GF-D8 (cell line): Measurements from ENCODE around the gene NUDT17.
A peak's percentile ranks its signal among the peaks of the same experiment; 100 is the strongest.

Experiments used
- DNase-seq: peaks from one replicate; lab custom pipeline; 2025; lab: John Stamatoyannopoulos, UW

The NUDT17 gene

DNA sequence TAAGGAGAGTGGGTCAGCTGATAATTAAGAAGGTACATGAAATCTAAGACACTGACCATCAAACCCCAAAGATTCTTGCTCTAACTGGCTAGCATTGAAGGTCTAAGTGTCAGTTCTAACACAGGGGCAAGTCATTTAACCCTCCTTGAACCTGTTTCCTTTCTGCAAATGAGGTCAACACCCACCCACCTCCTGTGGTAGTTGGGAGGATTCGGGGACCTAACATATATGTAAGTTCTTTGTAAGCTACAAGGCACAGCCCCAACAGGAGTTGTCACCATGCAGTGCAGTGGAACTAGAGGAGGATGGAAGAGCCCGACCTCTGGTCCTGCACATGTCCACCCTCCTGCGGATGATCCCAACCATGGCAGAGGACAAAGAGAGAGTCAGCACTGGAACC, 2.4 kb downstream of the NUDT17 start:
- DNase-seq: no peak

DNA sequence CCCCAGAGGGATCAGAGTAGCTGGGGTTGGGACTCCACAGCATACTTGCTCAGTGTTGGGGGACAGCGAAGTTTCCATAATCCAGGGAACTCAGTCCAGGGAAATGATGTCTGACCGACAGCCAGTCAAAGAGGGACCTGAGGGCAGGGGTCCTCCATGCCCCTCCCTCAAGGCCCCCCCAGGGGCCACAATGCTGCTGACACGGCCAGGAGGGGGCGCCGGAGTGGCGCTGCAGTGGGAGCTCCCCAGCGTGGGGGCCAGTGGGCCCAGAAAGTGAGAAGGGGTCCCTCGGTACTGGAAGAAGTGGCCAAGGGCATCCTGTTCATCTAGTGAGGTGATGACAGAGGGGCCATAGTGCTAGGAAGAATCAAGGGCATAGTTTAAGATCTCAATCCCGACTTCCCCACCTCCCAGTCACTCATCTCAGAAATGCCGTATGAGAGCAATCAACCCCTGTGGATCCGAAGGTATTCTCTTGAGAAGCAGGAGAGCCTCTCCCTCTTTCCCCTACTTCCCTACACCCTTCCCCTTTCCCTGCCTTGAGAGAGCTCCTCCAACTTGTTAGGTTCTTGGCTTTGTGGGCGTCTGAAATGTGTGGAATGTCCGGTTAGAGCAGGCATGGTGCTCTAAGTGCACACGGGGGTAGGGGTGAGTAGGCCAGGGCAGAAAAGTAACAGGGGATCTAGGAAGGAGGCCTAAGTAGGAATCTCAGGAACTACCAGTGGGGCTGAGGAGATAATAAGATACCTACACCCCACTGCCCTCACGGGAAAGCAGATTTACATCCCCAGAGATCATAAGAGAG, 4.1 kb downstream of the NUDT17 start:
- no peak for DNase-seq

DNA sequence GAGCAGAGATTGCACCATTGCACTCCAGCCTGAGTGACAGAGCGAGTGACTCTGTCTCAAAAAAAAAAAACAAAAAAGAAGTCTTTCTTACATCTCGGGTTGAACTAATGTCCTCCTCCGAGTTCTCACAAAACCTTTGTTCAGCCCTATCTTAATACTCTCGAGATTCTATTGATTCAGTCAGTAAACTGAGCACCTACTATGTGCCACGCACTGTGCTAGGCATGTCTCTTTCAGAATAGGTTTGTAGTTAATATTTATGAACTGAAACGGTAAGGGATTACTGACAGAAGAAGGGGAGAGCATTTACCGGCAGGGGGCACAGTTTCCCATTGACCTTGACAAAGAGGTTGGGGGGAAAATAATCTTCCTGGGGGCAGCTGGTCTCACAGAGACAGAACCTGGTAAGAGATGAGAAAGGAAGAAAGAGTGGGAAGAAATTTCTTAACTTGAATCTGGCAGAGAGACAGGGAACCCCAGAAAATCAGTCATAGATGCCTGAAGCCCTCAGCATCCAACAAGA, 10.1 kb downstream of the NUDT17 start:
- no peak for DNase-seq

DNA sequence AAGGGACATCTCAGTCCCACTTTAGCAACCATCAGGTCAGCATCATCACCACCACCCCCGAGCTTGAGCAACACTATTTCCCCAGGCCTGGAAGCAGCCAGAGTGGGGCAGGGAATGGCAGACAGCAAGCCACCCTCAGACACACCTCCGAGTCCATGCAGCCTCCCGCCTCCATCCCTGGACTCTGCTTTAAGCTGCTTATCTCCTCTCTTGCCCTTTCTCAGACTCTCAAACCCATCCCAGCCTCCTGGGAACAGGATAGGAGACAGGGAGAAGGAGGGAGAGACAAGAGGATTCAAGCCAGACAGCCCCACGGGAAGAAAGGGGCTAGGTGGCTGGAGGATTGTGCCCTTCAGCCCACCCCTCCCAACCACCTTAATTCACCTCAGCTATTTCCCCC, 11.7 kb downstream of the NUDT17 start:
- DNase-seq: no peak

DNA sequence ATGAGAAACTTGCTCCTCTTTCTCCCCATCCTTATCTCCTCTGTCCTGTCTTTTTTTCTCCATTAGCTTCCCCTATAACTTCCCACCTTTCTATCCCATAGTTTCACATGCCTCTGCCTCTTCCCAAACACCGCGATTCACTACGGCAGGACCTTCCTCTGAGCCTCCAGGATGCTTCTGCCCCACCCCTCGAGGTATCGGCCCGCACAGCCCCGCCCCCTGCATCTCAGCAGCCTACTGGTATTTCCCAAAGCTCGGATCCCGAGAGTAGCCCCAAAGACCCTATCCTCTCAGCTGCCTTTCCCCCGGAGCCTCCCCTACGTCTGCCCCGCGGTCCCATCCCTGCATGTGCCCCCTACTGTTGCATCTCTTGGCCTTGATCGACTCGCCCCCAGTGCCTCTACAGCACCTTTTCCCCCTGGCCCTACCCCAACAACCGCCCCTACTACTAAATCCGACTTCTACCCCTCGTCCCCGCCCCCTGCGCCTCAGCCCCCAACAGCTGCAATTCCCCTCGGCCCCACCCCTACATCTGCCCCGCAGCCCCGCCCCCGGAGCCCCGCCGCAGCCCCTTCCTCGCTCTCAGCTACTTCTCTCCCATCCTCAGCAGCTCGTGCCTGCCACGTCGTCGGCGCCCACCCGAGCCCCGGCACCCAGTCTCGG, 12.9 kb downstream of the NUDT17 start:
- DNase-seq: no peak

DNA sequence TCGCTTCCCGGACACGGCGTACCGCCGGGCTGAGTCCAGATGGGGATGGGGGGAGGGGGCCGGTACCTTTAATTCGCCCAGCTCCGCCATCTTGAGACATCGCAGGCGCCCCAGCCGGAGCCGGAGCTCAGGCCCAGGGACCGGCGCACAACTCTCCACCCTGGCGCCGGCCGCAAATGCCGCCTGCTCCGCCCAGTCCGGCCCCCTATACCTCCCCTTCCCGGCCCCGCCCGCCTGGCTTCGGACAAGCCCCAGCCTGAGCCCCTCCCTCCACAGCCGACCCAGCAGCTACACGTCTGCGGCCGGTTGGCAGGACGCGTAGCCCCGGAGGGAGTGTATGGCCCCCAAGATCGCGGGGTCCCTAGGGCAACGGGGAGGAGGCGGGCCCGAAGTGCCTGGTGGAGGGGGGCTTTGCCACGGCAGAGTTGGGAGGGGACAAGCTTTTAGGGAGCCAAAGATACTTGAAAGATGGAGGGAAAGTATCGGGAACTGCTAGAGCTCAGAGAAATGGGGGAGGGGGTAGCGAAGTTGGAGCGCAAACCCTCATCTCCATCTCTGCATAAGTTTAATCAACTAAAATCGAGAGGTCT, 13.6 kb downstream of the NUDT17 start, which contains the start of gene PIAS3:
PIAS3 (minus strand) TSS at position 181 of the 590 bp plus-strand sequence; CDS start at position 90, 91 bp downstream.
- peak; percentile 52 for DNase-seq

DNA sequence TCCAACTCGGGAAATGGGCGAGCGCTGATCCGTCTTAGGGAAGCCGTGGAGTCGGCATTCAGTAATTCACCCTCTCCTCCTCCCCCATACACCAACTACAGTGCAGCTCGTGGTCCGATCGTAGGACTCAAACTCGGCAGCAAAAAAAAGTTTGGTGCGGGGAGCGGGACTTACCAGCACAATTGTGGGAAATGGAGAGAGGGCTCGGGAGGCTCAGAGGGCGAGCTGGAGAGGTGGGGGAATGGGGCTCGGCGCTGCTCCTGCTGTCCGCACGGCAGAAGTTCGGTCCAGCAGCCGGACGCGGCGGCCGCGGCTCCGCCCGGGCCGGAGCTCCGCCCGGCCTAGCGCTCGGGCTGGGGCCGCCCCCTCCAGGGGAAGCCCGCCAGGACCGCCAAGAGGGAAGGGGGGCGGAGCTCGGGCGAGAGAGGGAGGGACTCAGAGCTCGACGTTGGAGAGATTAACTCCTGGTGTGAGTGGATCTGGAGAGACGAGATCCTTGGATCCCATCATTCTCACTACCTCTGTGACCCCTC, 14.1 kb downstream of the NUDT17 start:
- DNase-seq: no peak

DNA sequence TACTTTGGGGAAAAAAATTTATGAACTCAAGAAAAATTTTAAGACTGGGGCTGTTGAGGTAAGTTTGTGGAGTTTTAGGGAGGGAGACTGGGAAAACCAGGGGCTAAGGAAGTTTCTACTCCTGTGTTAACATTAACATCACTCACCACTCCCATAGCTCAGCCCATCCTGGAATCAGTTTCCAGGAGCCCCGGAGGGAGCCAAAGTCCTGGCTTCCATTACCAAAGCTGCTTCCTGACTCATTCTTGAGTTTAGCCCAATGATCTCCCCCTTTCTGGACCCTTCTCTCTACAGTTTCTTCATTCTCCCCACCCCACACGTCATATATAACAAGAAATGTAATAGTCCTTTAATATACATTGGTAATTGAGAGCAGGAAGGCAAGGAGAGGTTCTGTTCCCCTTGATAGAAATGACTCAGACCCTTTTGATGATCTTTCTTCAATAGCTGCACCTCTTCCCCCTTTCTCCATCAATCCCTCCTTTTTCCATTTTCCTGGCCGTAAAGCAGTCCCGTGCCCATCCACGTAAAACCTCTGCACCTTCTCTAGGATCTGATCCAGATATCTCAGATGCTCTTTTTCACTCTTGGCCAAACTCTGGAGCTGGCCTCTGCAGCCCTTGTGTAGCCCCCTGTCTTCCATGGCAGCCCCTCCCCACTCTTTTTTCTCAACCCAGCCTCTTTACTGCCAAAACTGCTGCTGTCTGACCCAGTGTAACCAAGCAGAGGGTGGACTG, 18.0 kb downstream of the NUDT17 start:
- DNase-seq: no peak

DNA sequence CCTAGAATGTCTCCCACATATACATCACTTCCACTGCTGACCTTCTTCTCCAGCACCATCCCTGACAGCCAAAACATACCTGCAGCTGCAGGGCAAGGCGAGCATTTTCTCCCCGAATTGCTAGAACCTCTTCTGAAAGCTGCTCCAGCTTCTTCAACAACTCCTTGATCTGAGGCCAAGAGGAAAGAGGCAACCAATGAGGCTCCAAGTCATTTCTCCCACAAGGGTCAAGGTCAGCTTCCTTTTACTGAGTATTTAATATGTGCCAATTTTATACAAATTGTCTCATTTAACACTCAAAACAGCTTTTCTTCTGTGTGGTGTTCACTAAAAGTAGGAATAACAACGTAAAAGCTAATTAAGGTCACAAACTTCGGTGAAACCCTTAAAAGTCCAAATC, 22.8 kb downstream of the NUDT17 start:
- no peak for DNase-seq

DNA sequence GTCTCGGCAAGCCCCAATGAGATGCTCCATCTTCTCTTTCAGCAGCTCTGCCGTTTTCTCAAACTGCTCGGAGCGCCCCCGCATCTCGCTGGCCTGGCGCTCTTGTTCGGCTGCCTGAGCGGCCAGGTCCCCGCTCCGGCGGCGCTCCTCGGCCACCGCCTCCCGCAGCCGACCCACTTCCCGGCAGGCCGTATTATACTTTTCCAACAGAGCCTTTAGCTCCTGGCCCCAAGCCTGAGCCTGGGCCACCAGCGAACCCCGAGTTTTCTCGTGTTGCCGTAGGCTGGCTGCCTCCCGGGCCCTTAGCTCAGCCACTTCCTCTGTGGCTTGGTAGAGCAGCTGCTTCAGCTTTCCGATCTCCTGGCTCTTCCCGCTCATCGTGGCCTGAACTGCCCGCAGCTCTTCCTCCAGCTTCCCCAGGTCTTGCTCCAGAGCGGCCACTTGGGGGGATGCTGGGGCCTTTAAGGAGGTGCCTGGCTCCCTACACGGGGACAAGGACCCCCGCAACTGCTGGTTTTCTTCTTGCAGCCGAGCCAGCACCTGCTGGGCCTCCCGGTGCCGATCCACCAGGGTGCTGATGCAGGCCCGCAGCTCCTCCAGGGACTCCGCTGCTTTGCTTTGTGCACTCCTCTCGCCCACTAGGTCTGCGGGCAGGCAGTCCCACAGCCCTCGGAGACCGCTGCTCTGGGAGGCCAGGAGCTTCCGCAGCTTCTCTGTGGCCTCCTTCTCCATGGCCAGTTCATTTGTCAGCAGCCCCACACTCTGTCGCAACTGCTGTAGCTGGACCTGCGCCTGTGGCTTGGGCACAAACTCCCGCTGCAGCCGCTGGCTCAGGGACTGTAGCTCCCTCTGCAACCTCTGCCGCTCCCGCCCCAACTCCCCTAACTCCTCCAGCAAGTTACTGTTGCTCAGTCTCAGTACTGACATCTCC, 26.8 kb downstream of the NUDT17 start:
- DNase-seq: peak; percentile 28

DNA sequence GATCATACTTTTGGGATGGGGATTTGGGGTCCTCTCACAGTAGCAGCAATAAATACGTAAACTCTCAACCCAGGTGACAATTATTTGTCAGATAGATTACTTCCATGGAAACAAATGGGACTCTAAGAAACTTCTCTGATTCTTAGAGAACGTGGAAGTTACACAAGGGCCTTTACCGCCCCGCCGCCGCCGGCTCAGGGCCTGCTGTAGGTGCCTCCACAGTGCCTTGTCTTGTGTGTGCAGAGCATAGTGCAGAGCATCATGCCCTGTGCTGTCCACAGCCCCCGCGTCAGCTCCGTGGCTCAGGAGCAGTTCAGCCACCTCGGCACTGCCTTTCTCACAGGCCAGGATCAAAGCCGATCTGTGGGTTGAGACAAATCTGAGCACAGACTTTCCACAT, 29.2 kb downstream of the NUDT17 start:
- no peak for DNase-seq

DNA sequence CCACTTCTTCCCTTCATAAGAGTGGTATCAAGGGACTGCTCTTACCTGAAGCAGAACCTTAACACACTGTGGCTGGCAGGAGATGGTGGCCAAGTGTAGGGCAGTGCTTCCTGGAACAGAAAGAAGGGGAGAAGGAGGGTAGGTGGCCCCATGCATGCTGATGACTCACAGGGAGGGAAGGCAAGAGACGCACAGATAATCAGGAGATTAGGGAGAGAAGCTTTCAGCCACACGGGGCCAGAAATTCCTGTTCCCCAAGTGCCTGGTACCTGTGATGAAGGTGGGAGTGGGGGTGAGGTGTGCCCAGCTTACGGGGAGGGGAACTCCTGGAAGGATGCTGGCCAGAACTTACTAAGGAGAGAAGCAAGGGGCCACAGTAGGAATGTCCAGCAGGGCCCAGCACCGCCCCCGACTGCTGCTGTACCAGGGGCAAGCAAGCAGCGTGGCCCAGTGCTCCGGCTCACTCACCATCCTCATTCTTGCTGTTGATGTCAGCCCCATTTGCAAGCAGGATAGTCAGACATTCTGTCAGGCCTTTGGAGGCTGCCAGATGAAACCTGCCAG, 32.6 kb downstream of the NUDT17 start:
- no peak for DNase-seq

DNA sequence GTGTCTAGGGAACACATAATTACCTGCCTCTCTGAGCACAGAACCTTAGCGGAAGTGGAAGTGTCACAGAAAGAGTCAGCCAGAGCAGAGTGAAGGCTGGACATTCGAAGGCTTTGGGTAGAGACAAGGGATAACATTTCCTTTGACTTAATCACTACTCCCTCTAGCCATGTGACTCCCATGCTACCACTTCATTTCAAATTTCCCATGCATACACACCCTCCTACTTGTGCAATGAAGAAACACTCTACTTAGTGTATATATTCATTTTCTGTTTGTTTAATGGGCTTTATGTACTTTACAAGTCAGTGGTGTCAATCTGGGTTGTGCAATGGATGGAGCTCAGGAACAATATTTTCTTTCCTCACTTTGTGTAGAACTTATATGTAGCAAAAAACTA, 33.3 kb downstream of the NUDT17 start:
- no peak for DNase-seq

DNA sequence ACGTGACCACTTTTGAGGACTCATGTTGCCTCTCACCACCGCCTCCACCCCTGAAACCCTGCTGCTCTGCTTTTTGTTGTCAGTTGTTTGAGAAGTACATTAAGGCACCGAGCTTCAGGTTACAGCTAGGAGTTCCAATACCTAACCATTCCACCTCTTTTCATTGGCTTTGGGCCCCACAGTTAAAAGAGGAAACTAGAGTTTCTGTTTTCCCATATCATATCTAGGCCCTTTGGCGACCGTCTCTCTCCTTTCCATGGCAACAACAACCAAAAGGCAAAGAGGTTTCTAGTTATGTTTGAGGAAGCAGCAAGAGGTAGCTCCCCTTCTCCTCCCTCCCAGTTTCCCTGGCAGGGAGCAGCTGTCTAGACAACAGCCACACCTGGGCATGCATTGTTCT, 34.3 kb downstream of the NUDT17 start:
- DNase-seq: peak; percentile 4

DNA sequence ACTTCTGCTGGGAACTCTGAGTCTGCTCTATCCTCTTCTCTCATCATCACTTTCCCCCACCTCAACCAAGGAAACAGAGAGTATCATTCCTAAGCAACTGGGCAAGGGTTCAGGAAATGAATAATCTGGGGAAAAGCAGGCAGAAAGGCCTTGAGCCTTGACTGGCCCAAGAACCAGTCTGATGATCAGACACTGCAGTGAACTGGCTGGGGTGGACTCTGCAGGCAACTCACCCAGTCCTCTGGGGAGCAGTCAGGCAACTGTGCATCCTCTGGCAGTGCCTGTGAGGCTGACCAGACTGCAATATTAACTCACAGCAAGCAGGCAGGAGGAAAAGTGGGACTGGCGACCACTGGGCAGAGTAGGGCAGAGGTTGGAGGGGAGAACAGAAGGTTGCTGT, 39.2 kb downstream of the NUDT17 start:
- no peak for DNase-seq

DNA sequence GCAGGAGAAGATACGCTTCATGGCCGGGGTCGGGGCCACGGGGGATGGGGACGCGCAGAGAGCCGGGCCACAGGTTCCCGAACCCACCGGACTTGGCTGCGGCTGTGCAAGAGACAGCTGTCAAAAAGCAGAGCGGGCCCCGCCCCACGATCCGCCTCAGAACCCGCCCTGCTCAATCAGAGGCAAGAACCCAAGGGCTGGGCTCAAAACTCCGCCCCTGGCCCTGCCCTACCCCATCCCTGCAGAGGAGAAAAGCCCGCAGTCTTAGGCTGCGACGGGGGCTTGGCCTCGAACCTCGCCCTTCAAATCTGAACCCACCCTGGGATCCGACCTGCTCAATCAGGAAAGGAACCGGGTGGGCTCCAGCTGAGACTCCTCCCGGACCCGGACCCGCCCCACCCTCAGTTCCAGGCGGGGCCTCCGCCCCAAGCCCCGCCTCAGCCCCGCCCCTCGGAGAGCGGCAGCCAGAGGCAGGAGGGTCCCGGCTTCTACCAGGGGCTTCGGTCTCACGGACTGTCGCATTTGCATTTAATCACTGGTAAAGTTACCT, 40.4 kb downstream of the NUDT17 start, which contains the start of gene ANKRD35:
ANKRD35 (minus strand) TSS at position 129 of the 550 bp plus-strand sequence; CDS start at position 21, 108 bp downstream.
- no peak for DNase-seq

DNA sequence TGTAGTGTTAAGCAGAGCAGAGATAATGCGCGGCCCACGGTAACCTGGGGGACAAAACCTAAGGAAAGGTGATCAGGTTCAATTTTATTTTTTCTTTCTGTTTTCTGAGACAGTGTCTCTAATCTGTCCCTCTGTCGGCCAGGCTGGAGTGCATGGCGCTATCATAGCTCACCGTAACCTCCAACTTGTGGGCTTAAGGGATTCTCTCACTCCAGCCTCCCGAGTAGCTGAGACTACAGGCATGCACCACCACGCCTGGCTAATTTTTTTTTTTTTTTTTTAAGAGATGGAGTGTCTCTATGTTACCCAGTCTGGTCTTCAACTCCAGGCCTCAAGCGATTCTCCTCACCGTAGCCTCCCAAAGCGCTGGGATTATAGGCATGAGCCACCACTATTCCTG, 41.0 kb downstream of the NUDT17 start:
- DNase-seq: no peak

DNA sequence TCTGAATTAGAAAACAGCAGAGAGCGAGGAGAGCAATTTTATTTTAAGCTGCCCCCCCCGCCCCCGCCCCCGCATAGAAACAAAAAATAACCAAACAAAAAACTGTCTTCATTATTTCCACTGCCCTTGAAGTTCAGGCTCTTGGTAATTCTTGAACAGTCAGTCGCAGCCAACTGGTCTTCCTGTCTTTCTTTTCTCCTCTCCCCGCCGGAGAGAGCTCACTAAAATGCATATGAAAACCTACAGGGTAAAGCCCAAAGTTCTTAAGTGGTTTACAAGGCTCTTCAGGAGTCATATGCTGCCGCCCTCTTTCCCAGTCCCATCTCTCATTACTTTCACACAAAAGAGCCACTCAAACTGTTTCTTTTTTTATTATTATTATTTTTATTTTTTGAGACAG, 41.4 kb downstream of the NUDT17 start:
- DNase-seq: no peak

DNA sequence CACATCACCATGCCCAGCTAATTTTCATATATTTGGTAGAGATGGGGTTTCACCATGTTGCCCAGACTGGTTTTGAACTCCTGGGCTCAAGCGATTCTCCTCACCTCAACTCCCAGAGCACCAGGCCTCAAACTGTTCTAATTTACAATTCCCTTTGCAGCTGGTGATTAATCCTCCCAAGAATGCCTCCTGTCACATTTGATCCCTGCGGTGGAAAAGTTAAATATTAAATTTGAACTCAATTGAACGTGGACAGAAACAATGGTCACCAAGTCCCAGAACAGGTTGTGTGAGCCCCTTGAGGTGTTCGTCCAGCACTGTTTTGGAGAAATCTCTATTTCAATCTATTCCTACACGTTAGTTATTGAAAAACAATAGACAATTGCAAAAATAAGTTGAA, 42.2 kb downstream of the NUDT17 start:
- DNase-seq: no peak

DNA sequence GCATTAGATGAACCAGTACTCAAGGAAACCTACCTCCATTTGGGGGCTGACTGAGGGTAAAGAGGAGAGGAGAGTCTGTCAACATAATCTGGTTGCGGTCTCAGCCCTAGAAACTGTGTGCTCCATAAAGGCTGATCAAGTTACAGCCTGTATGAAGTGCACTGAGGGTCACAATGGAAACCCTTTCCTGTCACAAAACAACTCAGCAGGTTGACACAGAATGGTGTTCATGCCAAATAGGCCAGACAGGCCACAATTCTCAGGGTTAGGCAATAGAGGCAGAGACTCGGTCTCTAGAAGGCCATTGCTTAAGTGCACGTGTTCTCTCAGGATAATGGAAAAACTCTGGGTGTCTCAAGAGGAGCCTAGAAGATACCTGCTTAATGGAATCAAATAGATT, 44.3 kb downstream of the NUDT17 start:
- peak; percentile 36 for DNase-seq
